ENCODE results near the gene FAM180A. TPM values are rescaled to one million over a fixed set of nuclear protein-coding genes. Genes with fewer than 3 reads are reported as not detected.
A peak's percentile ranks its signal among the peaks of the same experiment; 100 is the strongest.

The FAM180A gene
- total and polyA plus RNA-seq, 9 of the 15 experiments (the other 6 are each of a cell fraction or from before 2014, with no cell fraction given), result not detected

DNA sequence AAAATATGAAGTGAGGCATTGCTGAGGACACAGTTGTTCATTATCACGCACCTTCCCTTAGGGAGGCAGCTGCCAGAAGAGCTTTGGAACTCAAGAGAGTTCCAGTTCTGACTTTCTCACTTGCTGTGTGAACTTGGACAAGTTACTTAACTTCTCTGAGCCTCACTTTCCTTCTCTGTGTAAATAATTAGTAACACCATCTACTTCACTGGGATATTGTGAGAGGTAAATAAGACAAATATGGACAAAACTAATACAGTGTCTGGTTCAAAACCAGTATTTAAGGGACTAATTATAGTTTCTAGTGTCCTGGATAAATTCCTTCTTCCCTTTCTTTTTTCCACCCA lies 14.3 kb downstream of the FAM180A start:
- Histone ChIP-seq H3K36me3 (ENCODE audit: control insufficient read depth, insufficient read depth, low read length) (no peaks in the 10 kb centered on the region), H3K79me2 (ENCODE audit: control insufficient read depth, insufficient read depth, low read length) (no peaks in the 10 kb centered on the region), H3K4me3 (no peak overlapping the region), H3K9me3 (replicated peaks; ENCODE audit: control insufficient read depth, insufficient read depth, low read depth, low read length) (no peaks in the 10 kb centered on the region), H3K27me3 (ENCODE audit: control insufficient read depth in 2 of 2, insufficient read depth in 2 of 2, low read length in 2 of 2) (peaks cover 53 to 54% of the 10 kb centered on the region in 2 experiments), H3K4me2 (ENCODE audit: insufficient read depth, low read length) (no peak overlapping the region), H3K9ac (ENCODE audit: insufficient read depth in 1 of 2, low read depth in 2 of 2, low read length in 2 of 2) (no peak overlapping the region), H3K9me1 (ENCODE audit: control insufficient read depth, insufficient read depth, low read length) (no peaks in the 10 kb centered on the region), H2AFZ (ENCODE audit: low read depth, low read length) (no peak overlapping the region), H3K4me1 (replicated peaks in 1 of 2; ENCODE audit: control insufficient read depth in 2 of 2, insufficient read depth in 2 of 2, low read length in 2 of 2) (peaks cover 0 to 4% of the 10 kb centered on the region in 2 experiments; a peak in 1 of 5 replicates), H3K27ac (ENCODE audit: extremely low read depth, low read depth, low read length) (no peak overlapping the region), H4K20me1 (replicated peaks; ENCODE audit: control insufficient read depth, insufficient read depth, low read length) (no peaks in the 10 kb centered on the region; the same call in 1 of the 2 replicates)
- no peak for ATAC-seq
- CTCF ChIA-PET (ENCODE audit: low intra/inter-chr PET ratio), result no interaction called here
- intact Hi-C loops (cut with micrococcal nuclease), result no loop called here
- in situ Hi-C loops (cut with MboI), result no loop called here
- no TSS peak for BruUV-seq (replicated peaks)
- DNase-seq (ENCODE audit: extremely low read depth in 1 of 4, low spot score in 3 of 4), result no peak
- POLR2A ChIA-PET, result interaction anchor here (1.2 to 2.1 kb wide), 2 partner anchors 13 to 18 kb away, joined by 4 read pairs; no protein-coding TSS in a partner anchor
- FAIRE-seq, result no peak
- WGBS (ENCODE audit: insufficient coverage, low coverage, missing lambda C conversion rate), result 7% methylated on average over 1 of the region's 1 CpG
- TF ChIP-seq CEBPZ (IDR thresholded peaks at IDR 0.05; ENCODE audit: borderline replicate concordance, low read depth, low read length) (no peak), KLF1 (tag; IDR thresholded peaks at IDR 0.05) (no peak), PHF8 (IDR thresholded peaks at IDR 0.05; ENCODE audit: borderline replicate concordance, low read length) (no peak), BCOR (IDR thresholded peaks at IDR 0.05) (peak; percentile 52), MEF2A (IDR thresholded peaks at IDR 0.05; ENCODE audit: control insufficient read depth, low read depth, low read length) (no peak), ZFP36 (IDR thresholded peaks at IDR 0.05; ENCODE audit: low read depth, low read length, partially characterized antibody) (peak; percentile 78), CBX2 (IDR thresholded peaks at IDR 0.05; ENCODE audit: insufficient read depth, low read length, poor library complexity, severe bottlenecking) (no peak), HDAC3 (IDR thresholded peaks at IDR 0.05; ENCODE audit: borderline replicate concordance, partially characterized antibody) (no peak), RBM25 (IDR thresholded peaks at IDR 0.05; ENCODE audit: low read depth, low read length, severe bottlenecking) (peak; percentile 71), NR3C1 (CRISPR knock-in tag; IDR thresholded peaks at IDR 0.05) (no peak), EHMT2 (IDR thresholded peaks at IDR 0.05) (no peak), NFE2 (IDR thresholded peaks at IDR 0.05; ENCODE audit: low read depth) (no peak), NFIX (CRISPR knock-in tag; IDR thresholded peaks at IDR 0.05; ENCODE audit: low read depth) (no peak), PCBP2 (IDR thresholded peaks at IDR 0.05; ENCODE audit: low read depth, low read length, poor library complexity, severe bottlenecking) (no peak), POU5F1 (IDR thresholded peaks at IDR 0.05; ENCODE audit: borderline replicate concordance, low read depth, low read length, partially characterized antibody) (no peak), ZFPM2 (CRISPR knock-in tag; IDR thresholded peaks at IDR 0.05) (no peak)
- TF ChIP-seq, protein P1, sequence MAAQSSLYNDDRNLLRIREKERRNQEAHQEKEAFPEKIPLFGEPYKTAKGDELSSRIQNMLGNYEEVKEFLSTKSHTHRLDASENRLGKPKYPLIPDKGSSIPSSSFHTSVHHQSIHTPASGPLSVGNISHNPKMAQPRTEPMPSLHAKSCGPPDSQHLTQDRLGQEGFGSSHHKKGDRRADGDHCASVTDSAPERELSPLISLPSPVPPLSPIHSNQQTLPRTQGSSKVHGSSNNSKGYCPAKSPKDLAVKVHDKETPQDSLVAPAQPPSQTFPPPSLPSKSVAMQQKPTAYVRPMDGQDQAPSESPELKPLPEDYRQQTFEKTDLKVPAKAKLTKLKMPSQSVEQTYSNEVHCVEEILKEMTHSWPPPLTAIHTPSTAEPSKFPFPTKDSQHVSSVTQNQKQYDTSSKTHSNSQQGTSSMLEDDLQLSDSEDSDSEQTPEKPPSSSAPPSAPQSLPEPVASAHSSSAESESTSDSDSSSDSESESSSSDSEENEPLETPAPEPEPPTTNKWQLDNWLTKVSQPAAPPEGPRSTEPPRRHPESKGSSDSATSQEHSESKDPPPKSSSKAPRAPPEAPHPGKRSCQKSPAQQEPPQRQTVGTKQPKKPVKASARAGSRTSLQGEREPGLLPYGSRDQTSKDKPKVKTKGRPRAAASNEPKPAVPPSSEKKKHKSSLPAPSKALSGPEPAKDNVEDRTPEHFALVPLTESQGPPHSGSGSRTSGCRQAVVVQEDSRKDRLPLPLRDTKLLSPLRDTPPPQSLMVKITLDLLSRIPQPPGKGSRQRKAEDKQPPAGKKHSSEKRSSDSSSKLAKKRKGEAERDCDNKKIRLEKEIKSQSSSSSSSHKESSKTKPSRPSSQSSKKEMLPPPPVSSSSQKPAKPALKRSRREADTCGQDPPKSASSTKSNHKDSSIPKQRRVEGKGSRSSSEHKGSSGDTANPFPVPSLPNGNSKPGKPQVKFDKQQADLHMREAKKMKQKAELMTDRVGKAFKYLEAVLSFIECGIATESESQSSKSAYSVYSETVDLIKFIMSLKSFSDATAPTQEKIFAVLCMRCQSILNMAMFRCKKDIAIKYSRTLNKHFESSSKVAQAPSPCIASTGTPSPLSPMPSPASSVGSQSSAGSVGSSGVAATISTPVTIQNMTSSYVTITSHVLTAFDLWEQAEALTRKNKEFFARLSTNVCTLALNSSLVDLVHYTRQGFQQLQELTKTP (IDR thresholded peaks at IDR 0.05; ENCODE audit: low read depth in 1 of 2, partially characterized antibody in 2 of 2), result no peak

All from K562 (cell line).